ENCODE data around the gene TGIF2.
"Not testable (repeated sequence)": the region's sequence is repeated elsewhere in the genome, so short reads cannot be mapped to it uniquely, and the experiment has no call there.

Gene TGIF2

GRCh38 chr20:36547186-36548005, 26.0 kb upstream of the TGIF2 start:
- no peak for DNase-seq

DNA sequence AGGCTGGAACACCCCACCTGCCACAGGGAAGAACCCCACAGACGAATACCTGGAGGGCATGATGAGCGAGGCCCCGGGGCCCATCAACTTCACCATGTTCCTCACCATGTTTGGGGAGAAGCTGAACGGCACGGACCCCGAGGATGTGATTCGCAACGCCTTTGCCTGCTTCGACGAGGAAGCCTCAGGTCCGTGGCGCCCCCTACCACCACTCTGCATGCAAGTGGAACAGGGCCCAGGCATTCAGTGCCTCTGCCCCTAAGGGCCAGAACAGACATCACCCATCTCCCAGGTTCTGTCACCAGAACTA, 25.4 kb upstream of the TGIF2 start:
- DNase-seq, result peak; percentile 19

DNA sequence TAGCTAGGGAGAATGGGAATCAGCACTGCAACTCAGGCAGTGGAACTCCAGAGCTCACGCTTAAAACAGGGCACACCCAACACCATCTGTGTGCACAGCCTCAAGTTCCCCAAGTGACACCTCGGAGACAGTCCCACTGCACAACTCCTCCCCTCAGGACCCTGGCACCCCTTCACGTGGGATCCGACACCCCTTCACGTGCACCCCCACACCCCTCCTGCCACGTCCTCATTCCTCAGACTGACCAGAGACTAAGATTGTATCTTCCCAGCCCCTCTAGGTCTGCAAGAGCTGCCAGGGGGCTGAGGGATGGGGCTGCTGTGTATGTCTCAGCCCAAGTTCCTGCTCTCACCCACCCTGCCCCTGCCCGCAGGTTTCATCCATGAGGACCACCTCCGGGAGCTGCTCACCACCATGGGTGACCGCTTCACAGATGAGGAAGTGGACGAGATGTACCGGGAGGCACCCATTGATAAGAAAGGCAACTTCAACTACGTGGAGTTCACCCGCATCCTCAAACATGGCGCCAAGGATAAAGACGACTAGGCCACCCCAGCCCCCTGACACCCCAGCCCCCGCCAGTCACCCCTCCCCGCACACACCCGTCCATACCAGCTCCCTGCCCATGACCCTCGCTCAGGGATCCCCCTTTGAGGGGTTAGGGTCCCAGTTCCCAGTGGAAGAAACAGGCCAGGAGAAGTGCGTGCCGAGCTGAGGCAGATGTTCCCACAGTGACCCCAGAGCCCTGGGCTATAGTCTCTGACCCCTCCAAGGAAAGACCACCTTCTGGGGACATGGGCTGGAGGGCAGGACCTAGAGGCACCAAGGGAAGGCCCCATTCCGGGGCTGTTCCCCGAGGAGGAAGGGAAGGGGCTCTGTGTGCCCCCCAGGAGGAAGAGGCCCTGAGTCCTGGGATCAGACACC, 24.4 kb upstream of the TGIF2 start:
- no peak for DNase-seq

DNA sequence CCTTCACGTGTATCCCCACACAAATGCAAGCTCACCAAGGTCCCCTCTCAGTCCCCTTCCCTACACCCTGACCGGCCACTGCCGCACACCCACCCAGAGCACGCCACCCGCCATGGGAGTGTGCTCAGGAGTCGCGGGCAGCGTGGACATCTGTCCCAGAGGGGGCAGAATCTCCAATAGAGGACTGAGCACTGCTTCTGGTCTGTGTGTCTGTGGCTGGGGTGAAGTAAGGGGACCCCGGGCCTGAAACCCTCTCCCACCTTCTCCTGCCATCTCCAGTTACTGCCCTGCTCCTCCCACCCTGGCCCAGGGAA, 23.8 kb upstream of the TGIF2 start:
- DNase-seq, result no peak

- DNase-seq, result no peak
These were observed 23.2 kb upstream of the TGIF2 start for GRCh38 chr20:36549942-36550789.

DNA sequence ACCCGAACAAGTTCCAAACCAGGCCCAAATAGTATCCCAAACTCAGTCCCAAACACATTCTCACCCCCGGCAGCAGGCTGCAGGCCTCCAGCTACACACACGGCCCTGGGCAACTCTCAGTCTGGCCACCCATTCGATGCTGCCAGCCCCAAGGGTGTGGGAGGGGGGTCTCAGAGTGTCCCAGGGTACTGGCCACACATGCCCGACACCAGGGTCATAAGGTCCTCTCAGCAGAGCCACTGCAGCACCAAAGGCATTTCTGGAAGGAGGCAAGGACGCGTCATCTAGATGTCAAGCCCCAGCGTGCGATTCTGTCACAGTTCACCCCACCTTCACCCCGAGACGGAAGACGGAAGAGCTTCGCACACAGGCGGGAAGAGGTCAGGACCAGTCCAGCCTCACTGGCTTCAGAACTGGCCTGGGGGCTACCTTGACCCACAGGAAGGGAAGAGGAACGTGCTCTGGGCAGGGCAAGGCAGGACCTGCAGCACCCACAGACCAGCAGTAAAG, 22.6 kb upstream of the TGIF2 start:
- DNase-seq, result no peak

GRCh38 chr20:36555248-36555647, 18.1 kb upstream of the TGIF2 start:
- DNase-seq, result no peak

DNA sequence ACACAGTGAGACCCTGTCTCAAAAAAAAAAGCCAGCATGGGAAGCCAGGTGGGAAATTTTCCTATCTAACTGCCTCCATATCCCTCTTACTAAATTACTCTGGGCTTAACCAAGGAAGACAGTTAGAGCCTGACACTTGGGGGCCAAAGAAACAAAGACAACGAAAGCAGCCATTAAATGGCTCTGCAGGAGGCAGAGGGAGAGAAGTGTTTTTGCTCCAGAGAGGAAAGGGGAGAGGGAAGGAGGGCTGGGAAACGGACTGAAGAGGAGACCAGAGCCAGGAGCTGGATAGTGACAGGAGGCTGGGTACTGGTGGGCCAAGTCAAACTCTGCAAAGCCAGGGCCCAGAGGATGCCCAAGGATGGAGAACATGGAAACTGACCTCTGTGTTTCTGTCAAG, 10.7 kb upstream of the TGIF2 start:
- no peak for DNase-seq

- no peak for DNase-seq
These were observed 10.0 kb upstream of the TGIF2 start for GRCh38 chr20:36563374-36563773.

DNA sequence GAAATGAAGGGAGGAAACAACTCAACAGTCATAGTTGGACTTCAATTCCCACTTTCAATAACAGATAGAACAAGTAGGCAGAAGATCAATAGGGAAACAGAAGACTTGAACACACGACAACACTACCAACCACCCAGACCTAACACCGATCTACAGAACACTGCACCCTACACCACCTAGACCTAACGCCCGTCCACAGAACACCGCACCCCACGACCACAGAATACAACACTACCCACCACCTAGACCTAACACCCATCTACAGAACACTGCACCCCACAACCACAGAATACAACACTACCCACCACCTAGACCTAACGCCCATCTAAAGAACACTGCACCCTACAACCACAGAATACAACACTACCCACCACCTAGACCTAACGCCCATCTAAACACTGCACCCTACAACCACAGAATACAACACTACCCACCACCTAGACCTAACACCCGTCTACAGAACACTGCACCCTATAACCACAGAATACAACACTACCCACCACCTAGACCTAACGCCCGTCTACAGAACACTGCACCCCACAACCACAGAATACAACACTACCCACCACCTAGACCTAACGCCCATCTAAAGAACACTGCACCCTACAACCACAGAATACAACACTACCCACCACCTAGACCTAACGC, 9.2 kb upstream of the TGIF2 start:
- not testable (repeated sequence) for DNase-seq

DNA sequence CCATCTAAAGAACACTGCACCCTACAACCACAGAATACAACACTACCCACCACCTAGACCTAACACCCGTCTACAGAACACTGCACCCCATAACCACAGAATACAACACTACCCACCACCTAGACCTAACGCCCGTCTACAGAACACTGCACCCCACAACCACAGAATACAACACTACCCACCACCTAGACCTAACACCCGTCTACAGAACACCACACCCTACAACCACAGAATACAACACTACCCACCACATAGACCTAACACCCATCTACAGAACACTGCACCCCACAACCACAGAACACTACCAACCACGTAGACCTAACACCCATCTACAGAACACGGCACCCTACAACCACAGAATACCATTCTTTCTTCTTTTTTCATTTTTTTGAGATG, 8.7 kb upstream of the TGIF2 start:
- DNase-seq, result not testable (repeated sequence)

DNA sequence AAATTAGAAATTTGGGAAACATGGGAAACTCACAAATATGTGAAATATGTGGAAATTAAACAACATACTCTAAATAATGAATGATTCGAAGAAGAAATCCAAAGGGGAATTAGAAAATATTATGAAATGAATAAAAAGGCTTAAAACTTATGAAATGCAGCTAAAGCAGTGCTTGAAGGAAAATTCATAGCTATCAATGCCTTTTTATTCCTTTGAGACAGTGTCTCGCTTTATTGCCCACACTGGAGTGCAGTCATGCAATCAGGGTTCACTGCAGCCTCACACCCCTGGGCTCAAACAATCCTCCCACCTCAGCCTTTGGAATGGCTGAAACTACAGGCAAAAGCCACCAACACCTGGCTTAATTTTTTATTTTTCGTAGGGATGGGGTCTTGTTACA, 7.9 kb upstream of the TGIF2 start:
- no peak for DNase-seq

DNA sequence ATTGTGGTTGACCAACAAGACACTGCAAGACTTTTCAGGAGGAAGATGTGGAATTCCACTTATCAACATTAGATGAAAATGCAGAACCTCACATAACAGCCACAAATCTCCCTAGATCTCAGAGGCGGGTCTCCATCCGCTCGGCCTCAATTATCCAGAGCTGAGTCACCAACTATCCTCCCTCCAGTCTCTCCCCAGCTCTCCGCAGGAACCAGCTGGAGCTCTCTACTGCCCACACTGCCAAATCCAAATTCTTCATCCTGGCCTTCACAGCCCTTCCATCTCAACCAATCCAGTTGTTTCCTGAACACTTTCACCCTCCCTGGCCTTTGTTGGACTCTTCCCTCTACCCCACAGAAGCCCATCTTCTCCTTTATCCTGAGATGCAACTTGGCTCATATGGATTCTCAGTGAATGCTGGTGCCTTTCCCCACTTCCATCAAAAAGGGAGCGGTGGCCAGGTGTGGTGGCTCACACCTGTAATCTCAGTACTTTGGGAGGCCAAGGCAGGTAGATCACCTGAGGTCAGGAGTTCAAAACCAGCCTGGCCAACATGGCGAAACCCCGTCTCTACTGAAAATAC, 3.5 kb upstream of the TGIF2 start:
- no peak for DNase-seq

GRCh38 chr20:36571564-36572504, 1.6 kb upstream of the TGIF2 start:
- DNase-seq, result peak; percentile 42

GRCh38 chr20:36572701-36573102, 695 bp upstream of the TGIF2 start:
- DNase-seq, result peak; percentile 67

DNA sequence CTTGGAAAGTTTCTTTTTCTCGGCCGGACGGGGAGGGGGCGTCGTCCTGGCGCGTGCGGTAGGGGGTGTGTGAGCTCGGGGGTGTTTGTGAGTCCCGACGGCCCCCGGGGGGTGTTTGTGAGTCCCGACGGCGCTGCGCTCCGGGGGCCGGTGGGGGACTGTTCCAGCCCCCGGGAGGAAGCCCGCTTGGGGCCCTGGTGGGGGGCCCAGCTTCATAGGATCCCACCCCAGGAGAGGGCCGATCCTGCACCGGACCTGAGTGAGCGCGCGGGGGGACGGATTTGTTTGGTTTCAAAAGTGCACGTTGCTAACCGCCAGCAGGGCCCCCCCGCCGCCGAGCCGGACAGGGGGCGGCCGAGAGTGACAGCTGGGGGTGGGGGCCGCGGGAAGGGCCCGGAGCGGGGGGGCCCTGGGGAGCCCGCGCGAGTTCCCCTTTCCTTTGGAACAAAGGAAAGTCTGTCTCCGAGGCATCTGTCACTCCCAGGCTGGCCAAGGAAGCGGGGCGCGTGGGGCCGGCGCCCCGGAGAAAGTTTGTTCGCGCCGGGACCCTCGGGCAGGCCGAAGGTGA, 485 bp downstream of the TGIF2 start:
- DNase-seq, result peak; percentile 59

- DNase-seq, result peak; percentile 54
These were observed 1.2 kb downstream of the TGIF2 start for GRCh38 chr20:36574366-36575135.

GRCh38 chr20:36576081-36576445, 2.7 kb downstream of the TGIF2 start:
- no peak for DNase-seq

GRCh38 chr20:36578356-36579041, 5.1 kb downstream of the TGIF2 start:
- no peak for DNase-seq
